ENCODE data around the gene PPARG.

DNA sequence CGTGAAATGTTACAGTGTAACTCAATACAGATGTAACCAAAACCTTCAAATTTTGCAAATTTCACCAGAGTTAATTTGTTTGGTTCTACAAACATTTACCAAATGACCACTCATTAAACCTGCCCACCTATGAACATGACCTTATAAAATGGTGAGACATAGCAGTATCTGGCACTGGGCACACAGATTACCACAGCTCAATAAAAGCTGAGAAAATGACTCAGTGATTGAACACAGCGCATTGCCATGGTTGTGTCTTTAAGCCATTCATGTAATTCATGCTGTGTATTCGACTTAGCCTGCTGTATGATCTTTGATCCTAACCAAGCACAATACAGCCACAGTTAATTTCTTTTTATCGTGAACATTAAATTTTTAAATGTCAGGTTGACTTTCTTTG is 11.3 kb downstream of the PPARG start:
- TF ChIP-seq CTBP1 (IDR thresholded peaks at IDR 0.05; ENCODE audit: borderline replicate concordance) (no peak), BHLHE40 (IDR thresholded peaks at IDR 0.05; ENCODE audit: borderline replicate concordance) (no peak), TARDBP (IDR thresholded peaks at IDR 0.05) (no peak), NFRKB (IDR thresholded peaks at IDR 0.05) (no peak), ARNT (IDR thresholded peaks at IDR 0.05) (no peak), SUZ12 (IDR thresholded peaks at IDR 0.05) (no peak), FOXK2 (IDR thresholded peaks at IDR 0.05) (no peak), ELF4 (IDR thresholded peaks at IDR 0.05) (no peak), HDGF (IDR thresholded peaks at IDR 0.05; ENCODE audit: borderline replicate concordance) (no peak), FOXA1 (IDR thresholded peaks at IDR 0.05) (no peak)

All from HEK293T (cell line).